HG02798 (cell line): ENCODE results near the gene SUPT3H.

Experiments used
- ATAC-seq: cut with Tn5 transposase; IDR thresholded peaks from one replicate; pipeline ENCODE4 v1.9.1; 2021; ENCODE audit warnings: mild to moderate bottlenecking; ENCODE audit not compliant: unreplicated experiment, poor library complexity

The SUPT3H gene

DNA sequence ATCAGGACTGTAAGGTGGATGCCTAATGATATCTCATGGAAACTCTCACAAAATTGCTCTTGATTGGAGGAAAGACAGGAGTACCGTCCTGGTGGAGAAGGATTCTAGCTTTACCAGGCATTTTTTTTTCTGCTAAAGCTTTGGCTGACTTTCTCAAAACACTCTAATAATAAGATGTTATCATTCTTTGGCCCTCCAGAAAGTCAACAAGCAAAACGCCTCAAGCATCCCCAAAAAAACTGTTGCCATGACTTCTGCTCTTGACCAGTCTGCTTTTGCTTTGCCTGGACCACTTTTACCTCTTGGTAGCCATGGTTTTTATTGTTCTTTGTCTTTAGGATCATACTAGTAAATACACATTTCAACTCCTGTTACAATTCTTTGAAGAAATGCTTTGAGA is 105.1 kb downstream of the SUPT3H start:
- no peak for ATAC-seq

DNA sequence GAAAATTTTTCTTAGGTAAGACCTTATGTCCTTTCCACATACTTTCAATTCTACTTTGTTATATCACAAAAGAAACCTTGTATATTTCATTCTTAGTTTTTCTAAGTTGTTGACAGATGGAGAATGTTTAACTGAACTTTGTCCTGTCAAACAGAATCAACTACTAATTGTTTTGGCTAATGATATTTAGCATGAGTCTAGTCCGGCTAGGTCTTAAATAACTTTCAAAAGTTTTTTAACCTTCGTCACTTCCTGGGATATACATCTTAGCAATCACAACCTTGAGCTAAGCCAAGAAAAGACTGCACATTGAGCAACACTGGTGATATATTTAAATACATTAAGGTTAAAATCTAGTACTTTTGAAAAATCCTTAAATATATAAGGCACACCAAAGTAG is 112.5 kb downstream of the SUPT3H start:
- no peak for ATAC-seq

DNA sequence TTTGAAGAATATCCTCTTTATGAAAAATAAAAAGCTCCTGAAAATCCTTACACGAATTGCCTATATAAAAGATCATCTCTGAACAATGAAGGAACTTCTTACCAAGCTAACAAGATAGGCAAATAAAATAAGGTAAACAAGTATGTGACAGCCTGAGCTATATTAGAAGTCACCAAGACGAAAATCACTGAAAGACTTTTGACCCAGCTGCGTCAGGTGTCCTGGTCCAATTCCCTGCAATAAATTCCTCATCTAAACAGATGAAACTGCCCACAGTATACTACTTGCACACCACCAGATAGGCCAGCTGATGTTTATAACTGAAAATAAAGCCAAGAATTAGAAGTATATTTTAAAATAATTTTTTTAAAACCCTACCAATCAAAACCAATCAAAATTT is 117.0 kb downstream of the SUPT3H start:
- ATAC-seq: no peak

DNA sequence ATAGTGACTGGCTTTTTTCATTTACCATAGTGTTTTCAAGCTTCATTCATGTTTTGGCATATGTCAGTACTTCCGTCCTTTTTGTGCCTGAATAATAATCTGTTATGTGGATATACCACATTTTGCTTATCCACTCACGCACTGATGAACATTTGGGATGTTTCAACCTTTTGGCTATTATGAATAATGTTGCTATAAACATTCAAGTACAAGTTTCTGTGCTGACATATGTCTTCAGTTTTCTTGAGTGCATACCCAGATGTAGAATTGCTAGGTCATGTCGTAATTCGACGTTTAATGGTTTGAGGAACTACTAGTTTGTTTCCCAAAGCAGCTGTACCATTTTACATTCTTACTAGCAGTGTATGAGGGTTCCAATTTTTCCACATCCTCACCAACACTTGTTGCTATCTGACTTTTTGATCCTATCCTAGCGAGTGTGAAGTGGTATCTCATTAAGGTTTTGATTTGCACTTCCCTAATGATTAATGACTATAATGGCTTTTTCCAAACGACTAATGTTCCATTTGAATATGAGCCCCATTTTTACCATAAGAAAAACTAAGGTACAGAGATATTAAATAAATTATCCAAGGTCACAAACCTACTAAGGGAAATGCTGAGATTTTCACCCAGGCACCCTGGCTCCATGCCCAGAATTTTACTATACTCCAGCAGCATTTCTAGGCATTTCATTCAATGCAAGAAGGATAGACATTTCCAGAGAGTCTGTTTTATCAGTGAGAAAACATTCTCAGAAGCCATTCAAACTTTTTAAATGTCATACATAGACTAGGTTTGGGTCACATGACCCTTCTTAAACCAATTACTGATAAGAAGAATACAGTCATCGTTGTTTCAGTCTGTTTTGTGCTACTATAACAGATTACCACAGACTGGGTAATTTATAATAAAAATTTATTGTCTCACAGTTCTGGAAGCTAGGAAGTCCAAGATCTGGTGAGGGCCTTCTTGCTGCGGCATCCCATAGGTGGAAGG is 120.7 kb downstream of the SUPT3H start:
- no peak for ATAC-seq

DNA sequence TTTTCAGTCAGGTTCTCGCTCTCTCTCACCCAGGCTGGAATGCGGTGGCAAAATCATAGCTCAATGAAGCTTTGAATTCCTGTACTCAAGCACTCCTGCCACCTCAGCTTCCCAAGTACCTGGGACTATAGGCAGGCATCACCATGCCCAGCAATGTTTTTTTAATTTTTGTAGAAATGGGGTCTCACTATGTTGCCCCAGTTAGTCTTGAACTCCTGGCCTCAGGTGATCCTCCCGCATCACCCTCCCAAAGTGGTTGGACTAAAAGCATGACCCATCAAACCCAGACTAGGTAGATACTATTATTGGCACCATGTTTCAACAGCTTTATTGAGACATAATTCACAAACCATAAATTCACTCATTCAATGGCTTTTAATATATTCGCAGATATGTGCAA is 122.3 kb downstream of the SUPT3H start:
- no peak for ATAC-seq

DNA sequence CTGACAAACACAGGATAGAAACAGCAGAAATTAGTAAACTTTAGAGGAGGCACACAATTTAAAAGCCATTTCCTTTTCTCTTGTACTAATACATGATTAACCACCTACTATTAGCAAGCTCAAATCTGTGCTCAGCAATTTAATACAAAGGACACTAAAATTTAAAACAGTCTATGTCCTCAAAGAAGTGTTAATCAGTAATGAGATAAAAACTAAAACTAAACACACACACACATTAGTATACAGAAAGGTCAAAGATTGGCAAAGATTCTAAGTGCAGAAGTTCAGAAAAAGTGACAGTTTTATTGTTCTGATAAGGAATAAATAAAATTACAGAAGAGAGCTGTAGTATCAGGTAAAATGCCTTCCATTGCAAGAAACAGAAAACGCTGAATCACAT is 123.5 kb downstream of the SUPT3H start:
- ATAC-seq: no peak

DNA sequence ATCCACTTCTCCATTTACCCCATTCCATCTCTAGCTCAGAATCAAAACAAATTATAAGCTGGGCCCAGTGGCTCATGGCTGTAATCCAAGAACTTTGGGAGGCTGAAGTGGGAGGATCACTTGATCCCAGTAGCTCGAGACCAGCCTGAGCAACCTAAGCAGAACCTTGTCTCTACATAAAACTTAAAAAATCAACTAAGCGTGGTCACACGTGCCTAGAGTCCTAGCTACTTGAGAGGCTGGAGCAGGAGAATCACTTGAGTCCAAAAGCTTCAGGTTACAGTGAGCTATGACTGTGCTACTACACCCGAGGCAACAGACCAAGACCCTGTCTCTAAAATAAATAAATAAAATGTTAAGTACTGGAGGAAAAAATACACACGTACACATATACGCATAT is 124.3 kb downstream of the SUPT3H start:
- no peak for ATAC-seq

DNA sequence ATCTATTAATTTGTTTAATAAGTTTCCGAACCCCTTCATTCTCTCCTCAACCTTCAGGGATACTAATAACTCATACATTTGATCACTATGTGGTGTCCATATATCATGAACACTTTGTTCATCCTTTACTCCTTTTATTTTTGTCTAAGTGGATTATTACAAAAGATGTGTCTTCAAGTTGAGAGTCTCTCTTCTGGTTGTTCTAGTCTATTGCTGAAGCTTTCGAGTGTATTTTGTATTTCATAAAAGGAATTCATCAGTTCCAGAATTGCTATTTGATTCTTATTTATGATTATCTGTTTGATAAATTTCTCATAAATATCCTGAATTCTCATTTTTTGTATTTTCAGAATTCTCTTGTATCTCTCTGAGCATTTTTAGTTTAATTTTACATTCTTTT is 146.1 kb downstream of the SUPT3H start:
- ATAC-seq: no peak

DNA sequence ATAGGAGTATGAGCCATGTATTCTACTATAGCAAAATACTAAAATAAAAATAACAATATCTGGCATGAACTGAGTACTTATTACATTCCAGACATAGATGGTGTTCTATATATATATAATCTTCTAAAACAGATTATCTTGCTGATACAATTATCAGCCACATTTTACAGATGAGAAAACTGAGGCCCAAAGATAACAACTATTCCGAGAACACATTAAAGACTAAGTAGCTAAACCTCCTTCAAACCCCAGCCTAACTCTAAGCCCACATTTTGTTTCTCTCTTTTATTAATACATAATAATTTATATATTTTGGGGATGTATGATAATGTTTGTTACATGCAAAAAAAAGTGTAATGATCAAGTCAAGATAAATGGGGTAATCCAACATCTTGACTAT is 148.3 kb downstream of the SUPT3H start:
- no peak for ATAC-seq

DNA sequence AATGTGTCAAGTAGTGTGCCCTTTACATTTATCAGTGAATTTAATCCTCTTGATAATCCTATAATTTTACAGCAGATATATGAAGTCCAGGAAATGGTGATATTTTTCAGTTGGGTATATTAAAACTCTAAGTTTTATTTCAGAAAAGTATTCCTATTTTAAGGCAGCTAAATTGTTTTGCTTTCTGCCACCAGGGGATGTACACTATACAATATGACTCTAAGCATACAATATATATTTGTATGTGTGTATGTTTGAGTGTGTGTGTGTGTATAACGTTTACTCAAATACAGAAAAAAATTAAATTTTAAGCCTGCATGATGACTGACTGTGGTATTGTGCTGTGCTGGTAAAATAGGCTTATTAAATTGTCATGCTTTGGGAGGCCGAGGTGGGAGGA is 151.7 kb downstream of the SUPT3H start:
- ATAC-seq: no peak

DNA sequence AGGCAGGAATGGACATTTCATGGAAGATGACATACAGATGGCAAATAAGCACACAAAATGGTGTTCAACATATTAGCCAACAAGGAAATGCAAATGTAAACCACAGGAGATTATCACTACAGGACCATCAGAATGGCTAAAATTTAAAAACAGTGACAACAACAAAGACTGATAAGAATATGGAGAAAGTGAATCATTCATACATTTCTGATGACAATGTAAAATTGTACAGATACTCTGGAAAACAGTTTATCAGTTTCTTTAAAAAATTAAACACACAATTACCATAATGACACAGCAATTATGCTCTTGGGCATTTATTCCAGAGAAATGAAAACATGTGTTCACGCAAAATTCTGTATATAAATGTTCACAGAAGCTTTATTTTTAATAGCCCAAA is 155.4 kb downstream of the SUPT3H start:
- no peak for ATAC-seq

DNA sequence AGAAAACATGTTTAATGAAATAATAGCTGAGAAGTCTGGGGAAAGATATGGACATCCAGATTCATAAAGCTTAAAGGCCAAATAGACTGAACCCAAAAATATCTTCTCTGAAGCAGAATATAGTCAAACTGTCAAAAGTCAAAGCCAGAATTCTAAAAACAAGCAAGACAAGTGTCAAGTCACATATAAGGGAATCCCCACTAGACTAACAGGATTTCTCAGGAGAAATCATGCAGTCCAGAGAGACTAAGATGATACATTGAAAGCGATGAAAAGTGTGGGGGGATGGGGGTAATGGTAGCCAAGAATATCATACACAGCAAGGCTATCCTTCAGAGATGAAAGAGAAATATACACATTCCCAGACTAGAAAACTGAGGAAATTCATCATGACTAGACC is 162.0 kb downstream of the SUPT3H start:
- ATAC-seq: no peak

DNA sequence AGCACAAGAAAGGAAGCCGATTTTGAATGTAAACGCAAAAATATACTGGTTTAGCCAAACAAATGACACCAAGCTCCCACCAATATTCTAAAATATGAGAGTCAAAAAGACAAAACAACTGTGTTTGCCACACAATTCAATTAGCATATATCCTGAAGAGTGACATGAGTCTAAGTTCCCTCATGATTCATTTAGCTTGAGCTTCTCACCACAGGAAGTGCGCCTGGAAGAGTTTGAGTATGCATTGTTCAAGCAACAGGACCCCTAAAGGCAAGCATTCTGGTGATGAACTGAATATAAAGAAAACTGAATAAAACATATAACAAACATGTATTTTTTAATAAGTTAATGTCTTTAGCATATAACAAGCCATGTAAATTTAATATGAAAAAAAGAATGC is 164.8 kb downstream of the SUPT3H start:
- ATAC-seq: no peak

DNA sequence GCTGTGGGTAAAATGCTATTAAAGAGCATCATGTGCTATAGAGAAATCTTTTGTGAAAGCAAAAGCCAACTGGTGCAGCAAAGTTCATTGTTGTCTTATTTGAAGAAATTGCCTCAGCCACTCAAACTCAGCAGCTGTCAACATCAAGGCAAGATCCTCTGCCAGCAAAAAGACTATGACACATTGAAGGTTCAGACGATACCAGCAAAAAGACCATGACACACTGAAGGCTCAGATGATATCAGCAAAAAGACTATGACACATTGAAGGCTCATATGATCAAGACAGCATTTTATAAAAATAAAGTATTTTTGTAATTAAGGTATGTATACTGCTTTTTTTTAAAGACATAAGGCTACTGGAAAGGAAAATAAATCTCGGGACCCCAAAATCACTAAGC is 168.0 kb downstream of the SUPT3H start:
- ATAC-seq: no peak

DNA sequence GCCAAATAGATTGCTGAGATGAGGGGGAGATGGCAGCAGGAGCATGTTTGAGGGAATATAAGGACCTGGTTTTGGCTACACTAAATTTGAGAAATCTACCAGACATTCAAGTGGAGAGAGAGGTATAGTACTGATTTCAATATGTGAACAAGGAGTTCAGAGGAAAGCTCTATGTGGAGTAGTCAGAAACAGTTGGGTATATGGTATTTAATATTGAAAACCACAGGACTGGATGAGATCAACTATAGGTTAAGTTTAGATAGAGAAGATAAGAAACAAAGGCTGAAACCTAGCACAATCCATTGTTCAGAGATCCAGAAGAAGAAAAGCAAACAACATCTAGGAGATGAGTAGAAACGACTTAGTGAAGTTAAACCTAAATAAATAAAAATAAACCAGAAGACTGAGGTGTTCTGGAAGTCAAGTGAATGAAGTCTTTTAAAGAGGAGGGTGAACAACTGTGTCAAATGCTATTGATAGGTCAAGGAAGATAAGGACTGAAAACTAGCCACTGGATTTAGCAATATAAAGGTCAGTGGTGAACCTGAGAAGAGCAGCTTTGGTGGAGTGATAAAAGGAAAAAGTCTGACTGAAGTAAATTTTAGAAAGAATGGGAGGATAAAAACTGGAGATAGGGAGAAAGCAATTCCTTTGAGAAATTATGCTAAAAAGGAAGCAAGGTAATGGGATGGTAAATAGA is 170.8 kb downstream of the SUPT3H start:
- ATAC-seq: no peak

DNA sequence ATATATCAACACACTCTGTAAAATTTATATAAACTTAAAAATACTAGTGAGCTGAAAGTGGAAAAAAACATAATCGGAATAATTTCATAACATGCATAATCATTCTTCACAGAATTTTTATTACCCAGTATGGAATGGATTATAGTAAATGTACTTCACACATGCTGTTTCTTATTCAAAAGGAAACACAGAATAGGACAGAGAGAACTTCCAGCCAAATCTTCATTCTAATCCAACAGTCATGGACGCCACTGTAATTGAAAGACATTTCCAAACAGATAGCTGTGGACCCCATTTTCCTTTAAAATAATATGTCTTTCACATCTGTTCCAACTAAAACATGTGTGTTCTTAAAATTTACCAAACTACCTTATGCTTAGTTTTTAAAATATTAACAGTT is 176.2 kb downstream of the SUPT3H start:
- ATAC-seq: no peak

DNA sequence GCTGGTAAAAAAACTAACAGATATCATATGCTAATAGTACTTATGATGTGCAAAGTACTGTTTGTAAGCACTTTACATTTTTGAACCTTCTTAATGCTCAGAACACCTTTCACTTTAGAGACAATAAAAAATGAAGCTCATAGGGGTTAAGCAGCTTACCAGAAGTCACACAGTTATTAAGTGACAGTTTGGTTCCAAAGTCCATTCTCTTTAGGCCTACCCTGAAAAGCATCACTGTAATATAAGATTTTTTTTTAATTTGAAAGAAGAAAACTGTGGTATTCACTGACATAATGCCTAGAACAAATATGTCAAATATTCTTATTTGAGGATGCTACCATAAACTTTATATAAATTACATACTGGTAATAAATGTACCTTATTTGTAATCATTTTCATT is 177.2 kb downstream of the SUPT3H start:
- no peak for ATAC-seq

DNA sequence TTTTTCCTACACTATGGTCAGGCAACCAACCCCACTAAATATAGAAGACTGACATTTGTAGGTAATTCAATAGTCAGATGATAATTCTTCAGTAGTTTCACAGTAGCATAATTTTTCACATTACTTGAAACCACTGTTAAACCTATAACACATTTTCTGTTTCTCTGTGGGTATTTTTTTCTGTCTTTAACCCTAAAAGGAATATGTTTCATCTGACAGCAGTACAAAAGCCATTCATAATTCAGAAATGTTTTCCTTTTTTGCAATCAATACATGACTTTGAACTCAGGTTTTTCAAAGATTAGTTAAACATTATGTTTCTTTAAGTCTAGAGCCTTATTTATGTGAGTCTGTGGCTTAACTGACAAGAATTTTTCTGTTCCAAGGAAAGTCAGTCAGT is 178.2 kb downstream of the SUPT3H start:
- ATAC-seq: no peak

DNA sequence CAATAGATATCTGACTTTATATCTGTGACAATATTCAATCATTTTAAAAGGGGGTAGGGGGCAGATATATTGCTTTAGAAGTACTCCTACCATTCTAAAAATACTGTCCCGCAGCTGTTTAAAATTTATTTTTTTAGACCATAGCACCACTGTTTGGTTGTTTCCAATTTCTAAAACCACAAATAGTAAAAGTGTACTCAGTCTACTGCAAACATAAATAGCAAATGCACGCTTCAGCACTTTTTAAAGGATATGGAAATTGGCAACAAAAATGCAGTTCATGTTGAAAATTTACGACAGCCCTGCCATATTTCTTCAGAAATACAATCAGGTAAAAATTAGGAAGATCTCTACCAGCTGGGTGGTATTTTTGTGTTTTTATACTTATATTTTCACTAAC is 181.6 kb downstream of the SUPT3H start:
- no peak for ATAC-seq

DNA sequence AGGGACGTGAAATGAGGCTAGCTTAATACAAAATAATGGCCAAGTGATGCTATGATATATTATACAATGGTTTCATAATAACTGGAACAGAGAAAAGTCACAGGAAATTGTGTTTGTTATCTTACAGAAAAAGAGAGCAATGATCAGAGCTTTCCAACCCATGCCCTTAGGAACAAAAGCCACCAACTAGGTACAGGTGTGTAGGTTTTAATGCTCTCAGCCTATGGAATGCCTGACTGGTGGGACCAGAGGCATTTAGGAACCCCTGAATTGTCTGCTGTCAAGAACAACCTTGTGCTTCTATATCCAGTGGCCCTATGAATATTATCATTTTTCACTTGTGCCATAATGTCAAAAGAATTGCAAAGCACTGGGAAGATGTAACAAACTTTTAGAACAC is 182.6 kb downstream of the SUPT3H start:
- ATAC-seq: no peak

DNA sequence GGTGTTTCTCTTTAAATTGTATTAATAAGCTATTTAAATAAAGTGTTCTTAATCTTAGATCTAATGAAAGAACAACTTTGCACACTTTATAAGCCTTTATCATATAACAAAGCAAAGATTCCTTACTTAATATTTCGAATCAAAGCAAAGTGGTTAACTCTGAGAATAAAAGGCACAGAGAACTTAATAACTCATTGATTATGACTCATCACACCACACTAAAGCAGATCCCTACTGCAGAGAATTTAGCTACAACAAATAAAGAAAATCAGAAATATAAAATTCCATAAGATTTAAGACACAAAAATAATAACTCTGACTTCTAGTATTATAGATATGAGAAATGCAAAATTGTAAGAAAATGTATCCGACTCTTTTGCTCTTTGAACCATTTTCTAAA is 185.2 kb downstream of the SUPT3H start:
- no peak for ATAC-seq

DNA sequence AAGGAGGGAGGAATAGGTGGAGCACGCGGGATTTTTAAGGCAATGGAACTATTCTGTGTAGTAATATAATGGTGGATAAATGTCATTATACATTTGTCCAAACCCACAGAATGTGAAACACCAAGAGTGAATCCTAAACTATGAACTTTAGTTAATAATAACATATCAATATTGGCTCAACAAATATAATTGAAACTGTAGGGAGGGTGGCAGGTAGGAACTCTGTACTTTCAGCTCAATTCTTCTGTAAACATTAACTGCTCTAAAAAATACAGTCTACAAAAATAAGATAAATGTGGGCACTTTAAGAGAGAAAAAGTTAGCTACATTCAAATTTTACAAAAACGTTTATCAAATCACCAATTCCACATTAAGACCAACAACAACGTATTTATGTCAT is 186.3 kb downstream of the SUPT3H start:
- no peak for ATAC-seq
